ENCODE results near the gene CABCOCO1.

GRCh38 chr10:61634746-61635145, 28.0 kb upstream of the CABCOCO1 start:
- TF ChIP-seq CTCF (IDR thresholded peaks at IDR 0.05; ENCODE audit: low read depth, low read length) (no peak), EZH2phosphoT487 (IDR thresholded peaks at IDR 0.05; ENCODE audit: low read depth) (no peak)
